HEK293 (cell line): ENCODE results near the gene SERPINH1.

ENCODE experiments used
- CTCF ChIA-PET: fragments of 350-600 bp; formaldehyde crosslinking; extraction: SDS; loops from one replicate; lab custom pipeline; 2021; ENCODE audit warnings: antibody characterized with exemption; lab: Yijun Ruan, JAX
- POLR2A ChIA-PET: fragments of 300-600 bp; formaldehyde crosslinking; extraction: SDS; loops from one replicate; lab custom pipeline; 2020; ENCODE audit warnings: antibody characterized with exemption, inconsistent platforms; lab: Yijun Ruan, JAX
- H3K27ac ChIP-seq: fragments of 200-500 bp; sonication (Bioruptor generic); 2 replicates; pipeline ENCODE4 v1.5.1; 2014; ENCODE audit warnings: low read depth, low read length, control low read depth, inconsistent platforms; ENCODE audit errors: extremely low read depth
- H3K36me3 ChIP-seq, 2 experiments: fragments of 200-500 bp in 1 of 2; sonication (Bioruptor generic) in 1 of 2; 1 replicate in 1 of 2; 2 replicates in 1 of 2; pipeline ENCODE4 v1.5.1; 2014 to 2017; ENCODE audit warnings: inconsistent platforms in 2 of 2, low read length in 2 of 2; ENCODE audit not compliant: control insufficient read depth in 2 of 2, insufficient read depth in 1 of 2
- H3K4me1 ChIP-seq: fragments of 200-500 bp; sonication (Bioruptor generic); 2 replicates; pipeline ENCODE4 v1.5.1; 2014; ENCODE audit warnings: mild to moderate bottlenecking, low read length, inconsistent platforms; ENCODE audit not compliant: control insufficient read depth, insufficient read depth
- H3K4me3 ChIP-seq: 2 replicates; pipeline ENCODE4 v1.5.1; 2011; ENCODE audit warnings: low read depth, mild to moderate bottlenecking, control low read depth, low read length, moderate library complexity
- H3K9me3 ChIP-seq: fragments of 200-500 bp; sonication (Bioruptor generic); 2 replicates; pipeline ENCODE4 v1.5.1; 2014; ENCODE audit warnings: low read depth, low read length, inconsistent platforms; ENCODE audit not compliant: control insufficient read depth, insufficient read depth
- BCL11B ChIP-seq: fragments of 450-650 bp; formaldehyde crosslinking; IDR thresholded peaks from 2 replicates; pipeline ENCODE4 v1.5.1; 2016; ENCODE audit warnings: low read depth, missing biosample characterization, missing genetic modification characterization
- GLI4 ChIP-seq: fragments of 450-650 bp; formaldehyde crosslinking; IDR thresholded peaks from 2 replicates; pipeline ENCODE4 v1.5.1; 2016; ENCODE audit warnings: missing biosample characterization, missing genetic modification characterization
- KLF9 ChIP-seq: fragments of 450-650 bp; formaldehyde crosslinking; IDR thresholded peaks from 2 replicates; pipeline ENCODE4 v1.5.1; 2016; ENCODE audit warnings: missing biosample characterization, missing genetic modification characterization, low read depth
- PRDM1 ChIP-seq: fragments of 450-650 bp; formaldehyde crosslinking; IDR thresholded peaks from 2 replicates; pipeline ENCODE4; 2016; ENCODE audit warnings: missing biosample characterization, missing genetic modification characterization
- YY2 ChIP-seq: fragments of 450-650 bp; formaldehyde crosslinking; IDR thresholded peaks from 2 replicates; pipeline ENCODE4 v1.5.1; 2016; ENCODE audit warnings: missing biosample characterization, missing genetic modification characterization
- ZBTB1 ChIP-seq: fragments of 450-650 bp; formaldehyde crosslinking; IDR thresholded peaks from 2 replicates; pipeline ENCODE4 v1.5.1; 2016; ENCODE audit warnings: missing biosample characterization, missing genetic modification characterization
- ZNF10 ChIP-seq: fragments of 450-650 bp; formaldehyde crosslinking; IDR thresholded peaks from 2 replicates; pipeline ENCODE4 v1.5.1; 2017; ENCODE audit warnings: missing biosample characterization, missing genetic modification characterization
- ZNF112 ChIP-seq: fragments of 450-650 bp; formaldehyde crosslinking; IDR thresholded peaks from 2 replicates; pipeline ENCODE4 v1.5.0; 2017; ENCODE audit warnings: missing biosample characterization, missing genetic modification characterization
- ZNF132 ChIP-seq: fragments of 450-650 bp; formaldehyde crosslinking; IDR thresholded peaks from 2 replicates; pipeline ENCODE4 v1.5.1; 2017; ENCODE audit warnings: missing biosample characterization, missing genetic modification characterization, borderline replicate concordance
- ZNF133 ChIP-seq: fragments of 450-650 bp; formaldehyde crosslinking; IDR thresholded peaks from 2 replicates; pipeline ENCODE4 v1.5.1; 2016; ENCODE audit warnings: missing biosample characterization, missing genetic modification characterization
- ZNF140 ChIP-seq: fragments of 450-650 bp; formaldehyde crosslinking; IDR thresholded peaks from 2 replicates; pipeline ENCODE4 v1.5.1; 2016; ENCODE audit warnings: missing biosample characterization, missing genetic modification characterization
- ZNF157 ChIP-seq: fragments of 450-650 bp; formaldehyde crosslinking; IDR thresholded peaks from 2 replicates; pipeline ENCODE4 v1.5.1; 2016; ENCODE audit warnings: missing biosample characterization, missing genetic modification characterization
- ZNF2 ChIP-seq: fragments of 450-650 bp; formaldehyde crosslinking; IDR thresholded peaks from 2 replicates; pipeline ENCODE4 v1.5.1; 2016; ENCODE audit warnings: missing biosample characterization, missing genetic modification characterization
- ZNF223 ChIP-seq: fragments of 450-650 bp; formaldehyde crosslinking; IDR thresholded peaks from 2 replicates; pipeline ENCODE4 v1.5.1; 2016; ENCODE audit warnings: missing biosample characterization, missing genetic modification characterization
- ZNF248 ChIP-seq: fragments of 450-650 bp; formaldehyde crosslinking; IDR thresholded peaks from 2 replicates; pipeline ENCODE4 v1.5.1; 2017; ENCODE audit warnings: missing biosample characterization, missing genetic modification characterization
- ZNF335 ChIP-seq: fragments of 450-650 bp; formaldehyde crosslinking; conservative IDR thresholded peaks from 2 replicates; pipeline ENCODE4 v1.5.1; 2016; ENCODE audit warnings: missing biosample characterization, missing genetic modification characterization
- ZNF366 ChIP-seq: fragments of 450-650 bp; formaldehyde crosslinking; conservative IDR thresholded peaks from 2 replicates; pipeline ENCODE4 v1.5.1; 2016; ENCODE audit warnings: missing biosample characterization, missing genetic modification characterization
- ZNF530 ChIP-seq: fragments of 450-650 bp; formaldehyde crosslinking; IDR thresholded peaks from 2 replicates; pipeline ENCODE4 v1.5.1; 2016; ENCODE audit warnings: low read depth, missing biosample characterization, missing genetic modification characterization
- ZNF596 ChIP-seq: fragments of 450-650 bp; IDR thresholded peaks from 2 replicates; pipeline ENCODE4 v1.5.0; 2018; ENCODE audit warnings: missing biosample characterization, mild to moderate bottlenecking, missing genetic modification characterization, moderate library complexity
- ZNF600 ChIP-seq: fragments of 450-650 bp; formaldehyde crosslinking; IDR thresholded peaks from 2 replicates; pipeline ENCODE4 v1.5.1; 2016; ENCODE audit warnings: missing biosample characterization, missing genetic modification characterization
- ZNF626 ChIP-seq: fragments of 450-650 bp; sonication (Bioruptor Pico); formaldehyde crosslinking; IDR thresholded peaks from 2 replicates; pipeline ENCODE4 v1.5.1; 2018; ENCODE audit warnings: missing biosample characterization, missing genetic modification characterization, inconsistent platforms
- ZNF639 ChIP-seq: fragments of 450-650 bp; formaldehyde crosslinking; IDR thresholded peaks from 2 replicates; pipeline ENCODE4 v1.5.1; 2016; ENCODE audit warnings: missing biosample characterization, missing genetic modification characterization
- ZNF830 ChIP-seq: fragments of 450-650 bp; IDR thresholded peaks from 2 replicates; pipeline ENCODE4 v1.5.0; 2018; ENCODE audit warnings: missing biosample characterization, missing genetic modification characterization, low read depth, mild to moderate bottlenecking, moderate library complexity
- ZNF837 ChIP-seq: fragments of 450-650 bp; formaldehyde crosslinking; IDR thresholded peaks from 2 replicates; pipeline ENCODE4 v1.5.1; 2016; ENCODE audit warnings: missing biosample characterization, missing genetic modification characterization
- TF ChIP-seq, protein P1 (sequence below): IDR thresholded peaks from 2 replicates; pipeline ENCODE4 v1.6.1; 2011; ENCODE audit warnings: mild to moderate bottlenecking, low read depth, low read length, borderline replicate concordance
- TF ChIP-seq, protein P2 (sequence below): fragments of 450-650 bp; formaldehyde crosslinking; IDR thresholded peaks from 2 replicates; pipeline ENCODE4 v1.5.1; 2016; ENCODE audit warnings: missing biosample characterization, missing genetic modification characterization
- TF ChIP-seq, protein P3 (sequence below): fragments of 450-650 bp; formaldehyde crosslinking; conservative IDR thresholded peaks from 2 replicates; pipeline ENCODE4 v1.5.1; 2016; ENCODE audit warnings: low read depth, missing biosample characterization, missing genetic modification characterization

SERPINH1 gene

GRCh38 chr11:75562836-75563484, 907 bp downstream of the SERPINH1 start:
- peaks cover 0 to 38% of the 10 kb centered on the region in 2 experiments; a peak in 2 of 3 replicates for H3K36me3 ChIP-seq
- no peaks in the 10 kb centered on the region for H3K9me3 ChIP-seq
- TF ChIP-seq ZNF366 (no peak), ZNF223 (tag by site-specific recombination) (no peak), ZNF626 (tag by site-specific recombination) (no peak), ZNF530 (tag by site-specific recombination) (no peak), ZNF132 (tag by site-specific recombination) (no peak), BCL11B (tag by site-specific recombination) (no peak), ZNF639 (no peak), YY2 (tag by site-specific recombination) (no peak), ZBTB1 (tag by site-specific recombination) (no peak), ZNF830 (tag by site-specific recombination) (no peak), ZNF837 (tag by site-specific recombination) (no peak), GLI4 (tag by site-specific recombination) (no peak), ZNF157 (no peak), ZNF140 (tag by site-specific recombination) (no peak), KLF9 (tag by site-specific recombination) (0 out of 2 replicates have a peak, but pooled peaks have one; percentile 27), ZNF112 (no peak), ZNF600 (tag by site-specific recombination) (0 out of 2 replicates have a peak, but pooled peaks have one; percentile 2), ZNF335 (peak; percentile 84), ZNF10 (tag by site-specific recombination) (no peak), ZNF2 (tag by site-specific recombination) (no peak), ZNF248 (tag by site-specific recombination) (no peak), ZNF596 (tag by site-specific recombination) (no peak), ZNF133 (tag by site-specific recombination) (no peak), PRDM1 (0 out of 2 replicates have a peak, but pooled peaks have one; percentile 21)
- TF ChIP-seq, protein P1, sequence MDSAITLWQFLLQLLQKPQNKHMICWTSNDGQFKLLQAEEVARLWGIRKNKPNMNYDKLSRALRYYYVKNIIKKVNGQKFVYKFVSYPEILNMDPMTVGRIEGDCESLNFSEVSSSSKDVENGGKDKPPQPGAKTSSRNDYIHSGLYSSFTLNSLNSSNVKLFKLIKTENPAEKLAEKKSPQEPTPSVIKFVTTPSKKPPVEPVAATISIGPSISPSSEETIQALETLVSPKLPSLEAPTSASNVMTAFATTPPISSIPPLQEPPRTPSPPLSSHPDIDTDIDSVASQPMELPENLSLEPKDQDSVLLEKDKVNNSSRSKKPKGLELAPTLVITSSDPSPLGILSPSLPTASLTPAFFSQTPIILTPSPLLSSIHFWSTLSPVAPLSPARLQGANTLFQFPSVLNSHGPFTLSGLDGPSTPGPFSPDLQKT, result no peak
- TF ChIP-seq, protein P2, sequence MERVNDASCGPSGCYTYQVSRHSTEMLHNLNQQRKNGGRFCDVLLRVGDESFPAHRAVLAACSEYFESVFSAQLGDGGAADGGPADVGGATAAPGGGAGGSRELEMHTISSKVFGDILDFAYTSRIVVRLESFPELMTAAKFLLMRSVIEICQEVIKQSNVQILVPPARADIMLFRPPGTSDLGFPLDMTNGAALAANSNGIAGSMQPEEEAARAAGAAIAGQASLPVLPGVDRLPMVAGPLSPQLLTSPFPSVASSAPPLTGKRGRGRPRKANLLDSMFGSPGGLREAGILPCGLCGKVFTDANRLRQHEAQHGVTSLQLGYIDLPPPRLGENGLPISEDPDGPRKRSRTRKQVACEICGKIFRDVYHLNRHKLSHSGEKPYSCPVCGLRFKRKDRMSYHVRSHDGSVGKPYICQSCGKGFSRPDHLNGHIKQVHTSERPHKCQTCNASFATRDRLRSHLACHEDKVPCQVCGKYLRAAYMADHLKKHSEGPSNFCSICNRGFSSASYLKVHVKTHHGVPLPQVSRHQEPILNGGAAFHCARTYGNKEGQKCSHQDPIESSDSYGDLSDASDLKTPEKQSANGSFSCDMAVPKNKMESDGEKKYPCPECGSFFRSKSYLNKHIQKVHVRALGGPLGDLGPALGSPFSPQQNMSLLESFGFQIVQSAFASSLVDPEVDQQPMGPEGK, result peak; percentile 36; the same call in 1 of the 2 replicates
- TF ChIP-seq, protein P3, sequence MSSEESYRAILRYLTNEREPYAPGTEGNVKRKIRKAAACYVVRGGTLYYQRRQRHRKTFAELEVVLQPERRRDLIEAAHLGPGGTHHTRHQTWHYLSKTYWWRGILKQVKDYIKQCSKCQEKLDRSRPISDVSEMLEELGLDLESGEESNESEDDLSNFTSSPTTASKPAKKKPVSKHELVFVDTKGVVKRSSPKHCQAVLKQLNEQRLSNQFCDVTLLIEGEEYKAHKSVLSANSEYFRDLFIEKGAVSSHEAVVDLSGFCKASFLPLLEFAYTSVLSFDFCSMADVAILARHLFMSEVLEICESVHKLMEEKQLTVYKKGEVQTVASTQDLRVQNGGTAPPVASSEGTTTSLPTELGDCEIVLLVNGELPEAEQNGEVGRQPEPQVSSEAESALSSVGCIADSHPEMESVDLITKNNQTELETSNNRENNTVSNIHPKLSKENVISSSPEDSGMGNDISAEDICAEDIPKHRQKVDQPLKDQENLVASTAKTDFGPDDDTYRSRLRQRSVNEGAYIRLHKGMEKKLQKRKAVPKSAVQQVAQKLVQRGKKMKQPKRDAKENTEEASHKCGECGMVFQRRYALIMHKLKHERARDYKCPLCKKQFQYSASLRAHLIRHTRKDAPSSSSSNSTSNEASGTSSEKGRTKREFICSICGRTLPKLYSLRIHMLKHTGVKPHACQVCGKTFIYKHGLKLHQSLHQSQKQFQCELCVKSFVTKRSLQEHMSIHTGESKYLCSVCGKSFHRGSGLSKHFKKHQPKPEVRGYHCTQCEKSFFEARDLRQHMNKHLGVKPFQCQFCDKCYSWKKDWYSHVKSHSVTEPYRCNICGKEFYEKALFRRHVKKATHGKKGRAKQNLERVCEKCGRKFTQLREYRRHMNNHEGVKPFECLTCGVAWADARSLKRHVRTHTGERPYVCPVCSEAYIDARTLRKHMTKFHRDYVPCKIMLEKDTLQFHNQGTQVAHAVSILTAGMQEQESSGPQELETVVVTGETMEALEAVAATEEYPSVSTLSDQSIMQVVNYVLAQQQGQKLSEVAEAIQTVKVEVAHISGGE, result peak; percentile 43; the same call in 1 of the 2 replicates
- H3K4me1 ChIP-seq, result no peaks in the 10 kb centered on the region
- ChIA-PET POLR2A (interaction anchor here (0.7 to 2.5 kb wide), 5 partner anchors 8 to 138 kb away, joined by 4 to 23 read pairs (median 12); no protein-coding TSS in a partner anchor), CTCF (interaction anchor here (0.6 to 3.6 kb wide), 4 partner anchors 12 to 69 kb away, joined by 3 to 16 read pairs (median 5); no protein-coding TSS in a partner anchor)
- peak overlapping the region; percentile 82 for H3K4me3 ChIP-seq
- H3K27ac ChIP-seq, result peak overlapping the region; percentile 83; the same call in 1 of the 2 replicates
